HG03280 (cell line): ENCODE results near the gene CAMLG.
"Not testable (repeated sequence)": the region's sequence is repeated elsewhere in the genome, so short reads cannot be mapped to it uniquely, and the experiment has no call there.

Experiments used
- ATAC-seq: cut with Tn5 transposase; IDR thresholded peaks from one replicate; pipeline ENCODE4 v1.9.1; 2021; ENCODE audit warnings: mild to moderate bottlenecking, moderate library complexity; ENCODE audit not compliant: unreplicated experiment

The CAMLG gene

DNA sequence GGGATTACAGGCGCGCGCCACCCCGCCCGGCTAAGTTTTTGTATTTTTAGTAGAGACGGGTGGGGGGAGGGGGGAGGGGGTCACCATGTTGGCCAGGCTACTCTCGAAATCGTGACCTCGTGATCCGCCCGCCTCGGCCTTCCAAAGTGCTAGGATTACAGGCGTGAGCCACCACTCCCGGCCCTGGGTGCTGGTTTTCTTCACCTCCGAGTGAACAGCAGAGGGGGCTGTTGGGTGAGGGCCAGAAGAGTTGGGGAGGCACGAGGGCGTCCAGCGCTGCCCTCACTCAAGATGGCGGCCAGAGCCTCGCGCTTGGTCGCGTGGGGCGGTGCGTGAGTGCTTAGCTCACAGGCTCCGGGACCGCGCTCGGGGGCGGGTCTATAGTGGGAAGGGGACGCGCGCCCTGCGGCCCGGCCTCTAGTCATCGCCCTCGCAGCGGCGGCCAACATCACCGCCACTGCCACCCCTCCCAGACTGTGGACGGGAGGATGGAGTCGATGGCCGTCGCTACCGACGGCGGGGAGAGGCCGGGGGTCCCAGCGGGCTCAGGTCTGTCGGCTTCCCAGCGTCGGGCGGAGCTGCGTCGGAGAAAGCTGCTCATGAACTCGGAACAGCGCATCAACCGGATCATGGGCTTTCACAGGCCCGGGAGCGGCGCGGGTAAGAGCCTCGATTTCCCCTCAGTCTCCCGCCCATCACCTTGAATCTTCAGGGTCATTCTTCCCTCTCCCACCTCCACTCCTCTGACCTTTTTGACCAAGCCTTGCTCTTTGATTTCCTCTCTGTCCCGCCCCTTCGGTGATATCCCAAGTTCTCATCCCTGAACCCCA lies at the start of gene CAMLG:
CAMLG (plus strand) TSS at position 416 of the 830 bp plus-strand sequence; CDS start at position 489, 73 bp downstream.
- ATAC-seq = peak; percentile 98

GRCh38 chr5:134690144-134690543 lies 48.2 kb upstream of the CAMLG start:
- ATAC-seq = not testable (repeated sequence)

GRCh38 chr5:134692722-134693121 lies 45.6 kb upstream of the CAMLG start:
- no peak for ATAC-seq

DNA sequence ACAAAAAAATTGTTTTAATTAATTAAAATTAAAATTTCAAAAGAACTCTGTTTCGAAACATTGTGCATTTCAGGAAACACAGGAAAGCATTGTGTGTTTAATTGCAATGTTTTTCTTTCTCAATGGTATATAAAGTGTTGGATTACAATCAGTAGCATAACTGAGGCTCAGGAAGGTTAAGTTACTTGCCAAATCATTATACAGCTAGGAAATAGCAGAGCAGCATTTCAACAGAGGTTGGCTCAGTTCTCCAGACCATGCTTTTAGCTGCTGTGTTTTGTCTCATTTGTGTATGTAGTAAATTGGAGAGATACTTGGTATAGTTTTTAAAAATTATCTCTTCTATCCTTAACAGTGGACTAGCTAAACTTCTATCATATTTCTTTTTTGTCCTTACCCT lies 30.0 kb upstream of the CAMLG start:
- ATAC-seq = no peak

DNA sequence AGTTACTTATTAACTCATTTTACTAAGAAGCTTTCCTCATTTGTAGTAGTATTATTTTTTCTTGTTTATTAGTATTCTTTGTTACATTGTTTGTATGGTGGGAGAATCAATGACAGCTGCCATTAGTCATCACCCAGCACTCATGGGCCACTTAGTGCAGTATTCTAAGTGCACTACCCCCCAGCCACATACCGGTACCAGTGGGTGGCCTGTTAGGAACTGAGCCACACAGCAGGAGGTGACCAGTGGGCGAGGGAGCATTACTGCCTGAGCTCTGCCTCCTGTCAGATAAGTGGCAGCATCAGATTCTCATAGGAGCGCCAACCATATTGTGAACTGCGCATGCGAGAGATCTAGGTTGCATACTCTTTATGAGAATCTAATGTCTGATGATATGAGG lies 24.2 kb upstream of the CAMLG start:
- no peak for ATAC-seq

DNA sequence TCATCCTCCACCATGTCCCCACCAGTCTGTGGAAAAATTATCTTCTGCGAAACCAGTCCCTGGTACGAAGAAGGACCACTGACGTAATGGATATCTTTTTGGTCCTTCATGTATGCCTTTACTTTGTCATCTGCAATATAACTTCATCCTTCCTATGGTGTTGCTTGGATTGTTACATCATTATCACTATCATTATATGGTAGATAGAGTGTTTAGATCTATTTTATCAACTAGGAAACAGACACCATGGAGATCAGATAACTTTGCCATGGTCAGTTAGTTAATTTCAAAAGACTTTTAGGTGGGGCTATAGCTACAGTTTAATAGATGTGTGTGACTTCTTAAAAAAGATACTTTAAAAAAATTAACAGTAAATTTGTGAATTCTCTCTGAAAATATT lies 23.8 kb upstream of the CAMLG start:
- ATAC-seq = no peak

GRCh38 chr5:134715466-134715865 lies 22.9 kb upstream of the CAMLG start:
- ATAC-seq = not testable (repeated sequence)

DNA sequence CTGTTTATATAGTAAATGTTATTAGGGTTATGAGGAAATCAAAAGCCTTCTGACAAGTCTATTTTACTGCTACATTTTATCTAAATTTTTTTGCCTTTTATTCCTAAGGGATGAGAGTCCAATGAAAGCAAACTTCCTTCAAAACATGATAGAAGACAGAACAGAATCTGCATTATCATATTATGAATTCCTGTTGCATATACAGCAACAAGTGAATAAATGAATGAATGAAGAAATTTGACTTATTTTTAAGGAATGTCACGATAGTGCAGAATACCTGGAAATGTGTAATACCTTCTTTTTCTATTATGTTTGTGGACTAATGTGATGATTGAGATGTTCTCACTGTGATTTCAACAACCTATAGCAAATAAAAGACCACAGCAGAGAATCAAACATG lies 13.5 kb upstream of the CAMLG start:
- no peak for ATAC-seq

GRCh38 chr5:134732819-134733218 lies 5.5 kb upstream of the CAMLG start:
- ATAC-seq = no peak

DNA sequence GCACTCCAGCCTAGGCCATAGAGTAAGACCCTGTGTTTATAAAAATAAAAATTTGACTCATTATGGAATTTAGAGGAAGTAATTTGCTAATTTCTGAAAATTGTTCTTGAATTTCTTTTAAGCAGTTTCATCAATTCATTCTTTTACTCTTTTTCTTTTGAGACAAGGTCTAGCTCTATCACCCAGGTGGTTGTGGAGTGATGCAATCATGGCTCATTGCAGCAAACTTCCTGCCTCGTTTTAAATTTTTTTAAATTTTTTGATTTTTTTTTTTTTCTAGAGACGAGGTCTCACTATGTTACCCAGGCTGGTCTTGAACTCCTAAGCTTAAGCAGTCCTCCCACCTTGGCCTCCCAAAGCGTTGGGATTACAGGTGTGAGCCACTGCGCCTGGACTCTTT lies 3.1 kb upstream of the CAMLG start:
- ATAC-seq = no peak

GRCh38 chr5:134736173-134736812 lies 2.1 kb upstream of the CAMLG start:
- no peak for ATAC-seq

DNA sequence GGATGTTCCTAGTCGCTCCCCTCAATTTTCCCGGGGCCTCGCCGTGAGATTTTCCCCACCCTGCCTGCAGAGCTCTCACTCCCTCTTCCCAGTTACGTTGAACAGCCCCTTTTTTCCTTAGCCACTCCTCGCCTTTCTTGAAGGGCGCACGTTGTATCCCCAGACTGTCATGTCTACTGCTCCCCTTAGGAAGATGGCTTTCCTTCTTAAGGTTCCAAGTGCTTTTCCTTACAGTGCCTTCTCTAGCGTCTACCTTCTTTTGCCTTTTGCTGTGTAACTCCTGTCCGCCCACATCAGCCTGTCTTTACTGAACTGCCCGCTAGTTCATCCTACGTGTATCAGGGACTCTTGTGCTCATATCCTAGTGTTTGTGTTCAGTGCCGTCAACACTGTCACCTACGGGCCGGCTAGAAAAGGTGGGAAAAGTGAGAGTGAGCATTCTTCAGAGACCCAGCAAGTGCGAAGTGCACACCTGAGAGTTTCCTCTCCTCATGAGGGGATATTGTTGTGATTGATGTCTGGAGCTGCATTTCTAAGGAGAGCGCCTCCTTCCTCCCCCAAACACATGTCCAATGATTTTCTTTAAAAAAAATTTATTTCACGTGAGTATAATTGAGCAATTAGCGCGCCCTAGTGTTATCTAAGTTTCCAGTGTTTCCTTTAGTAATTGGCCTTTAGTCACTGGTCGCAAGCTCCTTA lies 764 bp downstream of the CAMLG start:
- ATAC-seq = no peak

DNA sequence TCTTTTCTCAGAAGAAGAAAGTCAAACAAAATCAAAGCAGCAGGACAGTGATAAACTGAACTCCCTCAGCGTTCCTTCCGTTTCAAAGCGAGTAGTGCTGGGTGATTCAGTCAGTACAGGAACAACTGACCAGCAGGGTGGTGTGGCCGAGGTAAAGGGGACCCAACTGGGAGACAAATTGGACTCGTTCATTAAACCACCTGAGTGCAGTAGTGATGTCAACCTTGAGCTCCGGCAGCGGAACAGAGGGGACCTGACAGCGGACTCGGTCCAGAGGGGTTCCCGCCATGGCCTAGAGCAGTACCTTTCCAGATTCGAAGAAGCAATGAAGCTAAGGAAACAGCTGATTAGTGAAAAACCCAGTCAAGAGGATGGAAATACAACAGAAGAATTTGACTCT lies 2.7 kb downstream of the CAMLG start:
- no peak for ATAC-seq

GRCh38 chr5:134742134-134742533 lies 3.8 kb downstream of the CAMLG start:
- no peak for ATAC-seq

- no peak for ATAC-seq
Observed at GRCh38 chr5:134749415-134749814, 11.1 kb downstream of the CAMLG start.

DNA sequence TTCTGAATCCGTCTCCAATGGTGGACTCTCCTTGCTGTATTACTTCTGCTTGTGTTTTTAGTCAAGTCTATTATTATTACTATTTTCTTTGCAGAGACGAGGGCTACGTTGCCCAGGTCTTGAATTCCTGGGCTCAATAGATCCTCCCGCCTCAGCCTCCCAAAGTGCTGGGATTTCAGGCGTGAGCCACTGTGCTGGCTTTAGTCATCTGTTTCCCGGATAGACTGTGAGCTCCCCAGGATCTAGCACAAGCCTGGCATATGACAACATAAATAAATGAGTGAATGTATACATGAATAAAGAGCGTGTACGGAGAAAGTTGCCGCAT lies 19.8 kb downstream of the CAMLG start:
- no peak for ATAC-seq

DNA sequence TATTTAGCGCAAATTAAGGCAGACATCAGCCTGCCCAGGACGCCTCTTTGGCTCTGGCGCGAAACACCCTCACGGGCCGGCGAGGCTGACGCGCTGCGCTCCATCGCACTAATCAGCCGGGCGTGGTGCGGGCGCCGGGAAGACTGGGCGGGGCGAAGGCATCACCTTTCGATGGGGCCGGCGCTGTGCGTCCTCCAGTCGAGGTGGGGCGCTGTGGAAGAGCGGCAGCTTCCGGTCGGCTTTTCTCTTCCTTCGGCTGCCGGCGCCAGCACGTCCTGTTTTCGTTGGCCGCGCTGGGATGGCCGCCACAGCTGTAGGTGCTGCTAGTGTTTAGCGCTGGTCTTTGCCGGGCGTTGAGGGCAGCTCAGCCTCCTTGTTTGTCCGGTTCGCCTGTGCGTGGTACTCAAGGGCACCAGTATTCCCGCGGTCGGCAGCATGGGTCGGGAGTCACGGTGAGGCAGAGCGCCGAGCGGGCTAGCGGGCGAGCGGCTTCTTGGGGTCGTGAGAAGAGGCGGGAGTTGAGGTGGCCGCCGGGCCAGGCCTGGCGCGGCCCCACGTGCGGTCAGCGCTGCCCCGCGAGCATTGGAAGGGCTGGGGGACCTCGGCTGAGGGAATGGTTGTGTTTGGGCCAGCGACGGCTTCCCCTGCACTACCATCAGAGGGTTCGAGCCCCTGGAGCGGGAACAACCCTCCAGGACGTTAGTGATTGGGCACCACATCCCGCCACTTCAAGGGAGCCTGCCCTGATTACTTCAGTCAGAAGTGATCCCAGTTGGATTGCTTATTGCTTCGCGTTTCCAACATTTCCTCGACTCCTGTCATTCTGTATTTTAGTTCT lies 20.4 kb downstream of the CAMLG start, which contains the start of gene DDX46:
DDX46 (plus strand) TSS at position 276 of the 838 bp plus-strand sequence; CDS start at position 436, 160 bp downstream.
- ATAC-seq = peak; percentile 99

DNA sequence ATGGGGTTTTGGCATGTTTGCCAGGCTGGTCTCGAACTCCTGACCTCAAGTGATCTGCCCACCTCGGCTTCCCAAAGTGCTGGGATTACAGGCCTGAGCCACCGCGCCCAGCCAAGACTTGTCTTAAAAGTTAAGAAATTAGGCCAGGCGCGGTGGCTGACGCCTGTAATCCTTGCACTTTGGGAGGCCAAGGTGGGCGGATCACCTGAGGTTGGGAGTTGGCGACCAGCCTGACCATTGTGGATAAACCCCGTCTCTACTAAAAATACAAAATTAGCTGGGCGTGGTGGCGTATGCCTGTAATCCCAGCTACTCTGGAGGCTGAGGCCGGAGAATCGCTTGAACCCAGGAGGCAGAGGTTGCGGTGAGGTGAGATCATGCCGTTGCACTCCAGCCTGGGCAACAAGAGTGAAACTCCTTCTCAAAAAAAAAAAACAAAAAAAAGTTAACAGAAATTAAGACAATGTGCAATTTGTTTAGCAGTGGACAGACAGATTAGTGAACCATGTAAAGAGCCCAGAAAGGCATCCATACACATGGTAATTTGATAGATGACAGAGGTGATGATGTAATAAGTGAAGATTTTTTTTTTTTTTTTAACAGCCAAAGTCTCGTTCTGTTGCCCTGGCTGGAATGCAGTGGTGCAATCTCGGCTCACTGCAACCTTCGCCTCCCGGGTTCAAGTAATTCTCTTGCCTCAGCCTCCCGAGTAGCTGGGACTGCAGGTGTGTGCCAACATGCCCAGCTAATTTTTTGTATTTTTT lies 29.4 kb downstream of the CAMLG start:
- ATAC-seq = not testable (repeated sequence)

DNA sequence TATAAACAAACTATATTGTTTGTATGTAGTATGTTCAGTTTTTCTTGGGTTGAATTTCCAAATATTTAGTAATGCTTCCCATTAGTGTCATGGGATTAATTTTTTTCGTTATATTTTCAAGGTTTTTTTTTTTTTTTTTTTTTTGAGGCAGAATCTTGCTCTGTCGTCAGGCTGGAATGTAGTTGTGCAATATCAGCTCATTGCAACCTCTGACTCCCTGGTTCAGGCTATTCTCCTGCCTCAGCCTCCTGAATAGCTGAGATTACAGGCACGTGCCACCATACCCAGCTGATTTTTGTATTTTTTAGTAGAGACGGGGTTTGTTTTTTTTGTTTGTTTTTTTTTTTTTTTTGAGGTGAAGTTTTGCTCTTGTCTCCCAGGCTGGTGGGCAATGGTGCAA lies 30.9 kb downstream of the CAMLG start:
- ATAC-seq = no peak

GRCh38 chr5:134772461-134773125 lies 34.2 kb downstream of the CAMLG start:
- ATAC-seq = no peak
